ENCODE measurements around the gene HIVEP3.

GRCh38 chr1:41494351-41495209, 424.1 kb downstream of the HIVEP3 start:
- TF ChIP-seq CTCF (IDR thresholded peaks at IDR 0.05; ENCODE audit: low read length) (no peak), EZH2 (optimal IDR thresholded peaks at IDR 0.05; ENCODE audit: low read depth, low read length) (no peak), EZH2phosphoT487 (IDR thresholded peaks at IDR 0.05; ENCODE audit: low read length) (no peak)
